22Rv1 (cell line): ENCODE data around the gene CTNNA3.

Source experiments
- H3K27ac ChIP-seq: fragments of 450-650 bp; 2 replicates; pipeline ENCODE4 v1.5.1; 2017
- ZFX ChIP-seq: fragments of 450-650 bp; IDR thresholded peaks from 2 replicates; pipeline ENCODE4 v1.6.1; 2017; ENCODE audit warnings: antibody characterized with exemption, borderline replicate concordance
- TF ChIP-seq, protein P1 (sequence below): fragments of 450-650 bp; IDR thresholded peaks from 2 replicates; pipeline ENCODE4 v1.5.1; 2017; ENCODE audit warnings: mild to moderate bottlenecking

CTNNA3 gene

DNA sequence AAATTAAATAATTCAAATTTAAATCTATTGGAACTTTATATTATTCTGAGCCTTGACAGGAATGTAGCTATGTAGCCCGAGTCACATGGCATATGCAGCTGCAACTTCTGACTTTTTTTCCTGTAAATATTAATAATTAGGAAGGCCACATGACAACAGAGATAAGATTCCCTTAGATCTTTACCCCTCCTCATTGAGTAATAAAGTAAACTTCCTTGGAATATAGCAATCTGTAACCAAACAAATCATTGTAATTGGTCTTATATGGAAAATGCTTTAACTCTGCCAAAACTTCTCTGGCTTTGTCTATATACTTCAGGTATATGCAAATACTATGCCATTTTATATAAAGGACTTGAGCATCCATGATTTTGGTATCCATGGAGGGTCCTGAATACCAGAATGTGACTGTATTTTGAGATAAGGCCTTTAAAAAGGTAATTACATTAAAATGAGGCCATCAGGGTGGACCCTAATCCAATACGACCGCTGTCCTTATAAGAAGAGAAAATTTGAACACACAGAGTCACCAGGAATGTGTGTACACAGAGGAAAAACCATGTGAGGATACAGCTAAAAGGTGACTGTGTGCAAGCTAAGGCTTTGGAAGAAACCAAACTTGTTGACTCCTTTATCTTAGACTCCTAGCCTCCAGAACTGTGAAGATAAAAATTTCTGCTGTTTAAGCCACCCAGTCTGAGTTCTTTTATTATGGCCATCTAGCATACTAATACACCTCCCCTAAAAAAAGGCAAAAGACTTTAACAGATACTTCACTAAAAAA is 222.0 kb downstream of the CTNNA3 start:
- TF ChIP-seq, protein P1, sequence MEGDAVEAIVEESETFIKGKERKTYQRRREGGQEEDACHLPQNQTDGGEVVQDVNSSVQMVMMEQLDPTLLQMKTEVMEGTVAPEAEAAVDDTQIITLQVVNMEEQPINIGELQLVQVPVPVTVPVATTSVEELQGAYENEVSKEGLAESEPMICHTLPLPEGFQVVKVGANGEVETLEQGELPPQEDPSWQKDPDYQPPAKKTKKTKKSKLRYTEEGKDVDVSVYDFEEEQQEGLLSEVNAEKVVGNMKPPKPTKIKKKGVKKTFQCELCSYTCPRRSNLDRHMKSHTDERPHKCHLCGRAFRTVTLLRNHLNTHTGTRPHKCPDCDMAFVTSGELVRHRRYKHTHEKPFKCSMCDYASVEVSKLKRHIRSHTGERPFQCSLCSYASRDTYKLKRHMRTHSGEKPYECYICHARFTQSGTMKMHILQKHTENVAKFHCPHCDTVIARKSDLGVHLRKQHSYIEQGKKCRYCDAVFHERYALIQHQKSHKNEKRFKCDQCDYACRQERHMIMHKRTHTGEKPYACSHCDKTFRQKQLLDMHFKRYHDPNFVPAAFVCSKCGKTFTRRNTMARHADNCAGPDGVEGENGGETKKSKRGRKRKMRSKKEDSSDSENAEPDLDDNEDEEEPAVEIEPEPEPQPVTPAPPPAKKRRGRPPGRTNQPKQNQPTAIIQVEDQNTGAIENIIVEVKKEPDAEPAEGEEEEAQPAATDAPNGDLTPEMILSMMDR: no peak
- no peak for TF ChIP-seq ZFX
- H3K27ac ChIP-seq: no peak overlapping the region

DNA sequence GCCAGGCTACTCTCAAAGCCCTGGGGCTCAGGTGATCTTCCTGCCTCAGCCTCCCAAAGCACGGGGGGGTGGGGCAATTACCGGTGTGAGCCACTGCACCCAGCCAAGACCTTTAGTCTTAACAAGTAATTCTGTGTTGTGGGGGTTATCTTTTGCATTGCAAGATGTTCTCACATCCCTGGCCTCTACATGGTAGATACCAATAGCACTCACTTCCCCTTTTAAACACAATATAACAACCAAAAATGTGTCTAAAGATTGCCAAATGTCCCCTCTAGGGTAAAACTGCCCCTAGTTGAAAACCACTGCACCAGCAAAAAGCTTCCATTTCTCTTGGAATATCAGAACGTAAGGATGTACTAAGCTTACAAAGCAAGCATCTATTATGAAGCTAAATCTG is 225.0 kb downstream of the CTNNA3 start:
- TF ChIP-seq, protein P1: no peak
- no peak for TF ChIP-seq ZFX
- no peak overlapping the region for H3K27ac ChIP-seq

DNA sequence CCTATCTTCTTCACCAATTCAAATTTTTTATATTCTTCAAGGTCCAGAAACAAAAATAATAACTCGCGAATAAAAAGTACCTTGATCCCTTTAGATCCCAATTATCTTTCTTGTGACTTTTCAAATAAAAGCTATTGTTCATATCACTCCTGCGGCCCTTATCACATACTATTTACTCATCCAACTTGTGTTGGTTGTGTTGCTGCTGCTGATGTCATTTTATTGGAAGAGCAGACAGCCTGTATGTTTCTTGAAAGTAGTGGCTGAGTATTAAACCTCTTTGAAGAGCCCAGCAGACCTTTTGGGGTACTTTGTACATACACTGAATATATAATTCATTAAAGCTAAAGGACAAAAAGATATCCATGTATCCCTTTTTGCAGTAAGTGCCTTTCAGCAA is 231.7 kb downstream of the CTNNA3 start:
- no peak overlapping the region for H3K27ac ChIP-seq
- TF ChIP-seq, protein P1: no peak
- no peak for TF ChIP-seq ZFX

DNA sequence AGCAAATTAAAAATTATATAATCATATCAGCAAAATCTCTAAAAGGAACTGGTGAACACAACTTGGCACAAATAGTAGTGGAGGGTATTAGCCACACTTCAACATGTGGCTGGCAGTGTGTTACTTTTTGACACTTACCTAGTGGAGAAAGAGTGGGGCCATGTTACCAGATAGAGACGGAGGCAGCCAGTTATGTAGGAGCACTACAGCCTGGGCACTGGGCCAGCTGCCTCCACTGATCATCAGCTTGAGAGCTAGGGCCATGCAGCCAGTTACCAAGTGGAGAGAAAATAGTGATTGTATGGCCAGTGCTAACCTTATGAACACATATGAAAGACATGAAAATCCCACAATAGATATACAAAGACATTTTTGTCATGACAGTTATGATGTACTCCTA is 243.1 kb downstream of the CTNNA3 start:
- H3K27ac ChIP-seq: no peak overlapping the region
- no peak for TF ChIP-seq ZFX
- TF ChIP-seq, protein P1: no peak

DNA sequence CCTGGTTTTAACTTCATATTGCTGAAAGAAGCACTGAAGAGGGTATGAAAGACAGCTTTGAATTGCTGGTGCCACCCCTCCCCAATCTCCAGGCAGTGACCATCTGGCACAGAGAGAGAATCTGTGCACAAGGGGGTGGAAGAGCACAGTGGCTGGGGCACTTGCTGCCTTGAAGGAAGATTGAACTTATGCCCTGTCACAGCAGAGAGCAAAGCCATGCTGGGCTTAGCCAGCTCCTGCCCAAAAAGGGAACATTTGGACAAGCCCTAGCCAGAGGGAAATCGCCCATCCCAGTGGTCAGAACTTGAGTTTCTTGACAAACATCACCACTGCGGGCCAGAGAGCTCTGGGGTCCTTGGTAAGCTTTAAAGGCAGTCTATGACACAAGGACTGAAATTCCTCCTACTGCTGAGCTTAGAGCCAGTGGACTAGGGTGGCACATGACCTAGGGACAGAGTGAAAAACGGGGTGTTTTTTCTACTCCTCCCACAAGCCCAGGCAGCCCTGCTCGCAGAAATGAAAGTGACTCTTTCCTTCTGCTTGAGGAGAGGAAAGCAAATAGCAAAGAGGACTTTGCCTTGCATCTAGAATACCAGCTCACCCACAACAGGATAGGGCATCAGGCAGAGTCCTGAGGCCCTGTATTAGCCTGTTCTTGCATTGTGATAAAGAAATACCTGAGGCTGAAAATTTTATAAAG is 257.2 kb downstream of the CTNNA3 start:
- TF ChIP-seq, protein P1: no peak
- no peak for TF ChIP-seq ZFX
- H3K27ac ChIP-seq: no peak overlapping the region

DNA sequence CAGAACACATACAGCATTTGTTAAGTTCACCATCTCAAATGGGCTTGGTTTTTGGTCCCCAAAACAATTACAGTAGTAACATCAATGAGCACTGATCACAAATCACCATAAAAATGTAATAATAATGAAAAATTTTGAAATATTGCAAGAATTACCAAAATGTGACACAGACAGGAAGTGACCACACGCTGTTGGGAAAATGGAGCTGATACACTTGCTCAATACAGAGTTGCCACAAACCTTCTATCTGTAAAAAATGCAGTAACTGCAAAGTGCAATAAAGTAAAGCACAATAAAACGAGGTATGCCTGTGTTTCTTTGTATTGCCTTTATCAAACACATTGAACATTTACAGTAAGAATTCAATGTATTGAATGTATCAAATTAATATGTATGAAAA is 262.7 kb downstream of the CTNNA3 start:
- TF ChIP-seq ZFX: no peak
- TF ChIP-seq, protein P1: no peak
- H3K27ac ChIP-seq: no peak overlapping the region

DNA sequence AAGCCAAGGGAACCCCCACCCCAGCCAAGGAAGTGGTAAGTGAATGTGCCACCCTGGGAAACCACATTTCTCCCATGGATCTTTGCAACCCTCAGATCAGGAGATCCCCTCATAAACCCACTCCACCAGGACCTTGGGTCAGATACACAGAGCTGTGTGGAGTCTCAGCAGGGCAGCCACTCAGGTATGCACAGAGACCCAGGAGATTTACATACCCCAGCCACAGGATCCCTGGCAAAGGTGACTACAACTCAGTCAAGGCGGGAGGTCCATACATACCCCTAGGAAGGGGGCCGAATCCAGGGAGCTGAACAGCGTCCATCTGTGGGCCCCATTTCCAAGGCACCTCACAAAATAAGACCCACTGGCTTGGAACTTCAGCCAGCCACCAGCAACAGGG is 293.4 kb downstream of the CTNNA3 start:
- TF ChIP-seq, protein P1: no peak
- no peak for TF ChIP-seq ZFX
- no peak overlapping the region for H3K27ac ChIP-seq
